ENCODE data around the gene SWAP70.

GRCh38 chr11:9748361-9748970, 84.6 kb downstream of the SWAP70 start:
- TF ChIP-seq SRF (IDR thresholded peaks at IDR 0.05; ENCODE audit: low read depth in 2 of 2, low read length in 2 of 2): no peak
- TF ChIP-seq SPI1 (IDR thresholded peaks at IDR 0.05; ENCODE audit: borderline replicate concordance, insufficient read depth, low read depth, low read length): no peak
- TF ChIP-seq FOXM1 (IDR thresholded peaks at IDR 0.05; ENCODE audit: low read depth, low read length): peak; percentile 38; the same call in 1 of the 2 replicates
- no peak for TF ChIP-seq JUND (IDR thresholded peaks at IDR 0.05; ENCODE audit: low read depth, low read length)

All from GM12878 (cell line).